ENCODE results near the gene ZNF394.

Gene ZNF394

GRCh38 chr7:99543081-99543671 is 43.1 kb upstream of the ZNF394 start:
- no peak overlapping the region for H3K27ac ChIP-seq (replicated peaks)
- TF ChIP-seq POLR2AphosphoS5 (IDR thresholded peaks at IDR 0.05; ENCODE audit: low read depth) (no peak), REST (IDR thresholded peaks at IDR 0.05; ENCODE audit: insufficient replicate concordance, low read depth) (no peak), SPI1 (IDR thresholded peaks at IDR 0.05; ENCODE audit: borderline replicate concordance, low read depth) (no peak), GABPA (IDR thresholded peaks at IDR 0.05; ENCODE audit: low read depth) (no peak)
- TF ChIP-seq, protein P1, sequence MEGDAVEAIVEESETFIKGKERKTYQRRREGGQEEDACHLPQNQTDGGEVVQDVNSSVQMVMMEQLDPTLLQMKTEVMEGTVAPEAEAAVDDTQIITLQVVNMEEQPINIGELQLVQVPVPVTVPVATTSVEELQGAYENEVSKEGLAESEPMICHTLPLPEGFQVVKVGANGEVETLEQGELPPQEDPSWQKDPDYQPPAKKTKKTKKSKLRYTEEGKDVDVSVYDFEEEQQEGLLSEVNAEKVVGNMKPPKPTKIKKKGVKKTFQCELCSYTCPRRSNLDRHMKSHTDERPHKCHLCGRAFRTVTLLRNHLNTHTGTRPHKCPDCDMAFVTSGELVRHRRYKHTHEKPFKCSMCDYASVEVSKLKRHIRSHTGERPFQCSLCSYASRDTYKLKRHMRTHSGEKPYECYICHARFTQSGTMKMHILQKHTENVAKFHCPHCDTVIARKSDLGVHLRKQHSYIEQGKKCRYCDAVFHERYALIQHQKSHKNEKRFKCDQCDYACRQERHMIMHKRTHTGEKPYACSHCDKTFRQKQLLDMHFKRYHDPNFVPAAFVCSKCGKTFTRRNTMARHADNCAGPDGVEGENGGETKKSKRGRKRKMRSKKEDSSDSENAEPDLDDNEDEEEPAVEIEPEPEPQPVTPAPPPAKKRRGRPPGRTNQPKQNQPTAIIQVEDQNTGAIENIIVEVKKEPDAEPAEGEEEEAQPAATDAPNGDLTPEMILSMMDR (IDR thresholded peaks at IDR 0.05; ENCODE audit: insufficient read depth, low read length), result no peak
- DNase-seq (ENCODE audit: low read depth in 1 of 2, low spot score in 1 of 2), result no peak
- no peaks in the 10 kb centered on the region for H3K27me3 ChIP-seq (ENCODE audit: insufficient read depth, poor library complexity, severe bottlenecking)
- no peak overlapping the region for H3K4me3 ChIP-seq (replicated peaks; ENCODE audit: insufficient read depth, low read length)

DNA sequence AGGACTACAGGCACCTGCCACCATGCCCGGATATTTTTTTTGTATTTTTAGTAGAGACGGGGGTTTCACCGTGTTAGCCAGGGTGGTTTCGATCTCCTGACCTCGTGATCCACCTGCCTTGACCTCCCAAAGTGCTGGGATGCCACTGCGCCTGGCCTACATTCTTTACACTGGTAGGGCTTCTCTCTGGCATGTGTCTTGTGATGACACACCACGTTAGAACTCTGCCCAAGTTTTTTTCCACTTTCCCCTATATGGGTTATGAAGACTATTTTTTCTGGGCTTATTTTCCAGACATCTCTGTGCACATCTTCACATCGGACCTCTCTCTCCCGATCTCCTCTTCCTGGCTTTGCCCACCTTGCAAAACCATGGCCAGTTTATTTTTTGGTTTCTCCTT is 41.1 kb upstream of the ZNF394 start:
- no peak for TF ChIP-seq REST (IDR thresholded peaks at IDR 0.05; ENCODE audit: insufficient replicate concordance, low read depth)
- no peak for TF ChIP-seq POLR2AphosphoS5 (IDR thresholded peaks at IDR 0.05; ENCODE audit: low read depth)
- no peak for TF ChIP-seq SPI1 (IDR thresholded peaks at IDR 0.05; ENCODE audit: borderline replicate concordance, low read depth)
- no peak for TF ChIP-seq GABPA (IDR thresholded peaks at IDR 0.05; ENCODE audit: low read depth)
- TF ChIP-seq, protein P1 (IDR thresholded peaks at IDR 0.05; ENCODE audit: insufficient read depth, low read length), result no peak
- Histone ChIP-seq H3K27me3 (ENCODE audit: insufficient read depth, poor library complexity, severe bottlenecking) (no peaks in the 10 kb centered on the region), H3K27ac (replicated peaks) (no peak overlapping the region), H3K4me3 (replicated peaks; ENCODE audit: insufficient read depth, low read length) (no peak overlapping the region)
- DNase-seq (ENCODE audit: low read depth in 1 of 2, low spot score in 1 of 2), result no peak

DNA sequence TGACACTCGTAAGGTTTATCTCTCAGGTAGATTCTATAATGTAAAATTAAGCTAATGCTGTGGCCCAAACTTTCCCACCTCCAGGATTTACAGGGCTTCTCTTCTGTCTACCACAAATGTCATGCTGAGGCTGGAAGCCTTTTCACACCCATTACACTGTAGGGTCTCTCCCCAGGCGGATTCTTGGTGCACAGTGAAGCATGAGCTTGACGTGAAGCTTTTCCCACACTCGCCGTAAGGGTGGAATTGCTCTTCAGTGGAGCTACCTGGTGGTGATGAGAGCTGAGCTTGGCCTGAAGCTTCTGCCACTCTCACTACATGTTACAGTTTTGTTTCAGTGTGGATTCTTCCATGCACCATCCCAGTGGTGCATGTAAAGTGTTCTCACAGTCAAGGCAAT is 40.5 kb upstream of the ZNF394 start:
- no peak for DNase-seq (ENCODE audit: low read depth in 1 of 2, low spot score in 1 of 2)
- no peak overlapping the region for H3K4me3 ChIP-seq (replicated peaks; ENCODE audit: insufficient read depth, low read length)
- H3K27me3 ChIP-seq (ENCODE audit: insufficient read depth, poor library complexity, severe bottlenecking), result no peaks in the 10 kb centered on the region
- no peak overlapping the region for H3K27ac ChIP-seq (replicated peaks)
- TF ChIP-seq, protein P1 (IDR thresholded peaks at IDR 0.05; ENCODE audit: insufficient read depth, low read length), result no peak
- no peak for TF ChIP-seq SPI1 (IDR thresholded peaks at IDR 0.05; ENCODE audit: borderline replicate concordance, low read depth)
- TF ChIP-seq GABPA (IDR thresholded peaks at IDR 0.05; ENCODE audit: low read depth), result no peak
- no peak for TF ChIP-seq POLR2AphosphoS5 (IDR thresholded peaks at IDR 0.05; ENCODE audit: low read depth)
- TF ChIP-seq REST (IDR thresholded peaks at IDR 0.05; ENCODE audit: insufficient replicate concordance, low read depth), result no peak

Measured in HL-60 (cell line).